ENCODE measurements around the gene TEX14. TPM values are rescaled to one million over a fixed set of nuclear protein-coding genes. Genes with fewer than 3 reads are reported as not detected.

Gene TEX14
- total and polyA plus RNA-seq, 10 of the 15 experiments (the other 5 are each of a cell fraction or from before 2014, with no cell fraction given): 0.15 to 1.3 (median 0.66) TPM

- ChIA-PET RAD21 (ENCODE audit: unreplicated experiment) (interaction anchor here (1.5 kb wide), 1 partner anchor 43 kb away, joined by 3 read pairs; no protein-coding TSS in a partner anchor), CTCF (interaction anchor here (2.6 kb wide), 1 partner anchor 42 kb away, joined by 12 read pairs; no protein-coding TSS in a partner anchor), POLR2A (no interaction called here), SMC1A (ENCODE audit: uncharacterized antibody, unreplicated experiment) (interaction anchor here (1.3 to 1.8 kb wide), 3 partner anchors 17 to 42 kb away, joined by 4 read pairs; no protein-coding TSS in a partner anchor)
- no TSS peak for BruUV-seq (replicated peaks)
- no peak overlapping the region for H2AFZ ChIP-seq (ENCODE audit: control insufficient read depth, low read depth, low read length)
- intact Hi-C loops (cut with micrococcal nuclease; ENCODE audit: unreplicated experiment): no loop called here
- no peak overlapping the region for H3K4me2 ChIP-seq (ENCODE audit: control insufficient read depth, insufficient read depth)
- ATAC-seq (no peak), FAIRE-seq (no peak), DNase-seq (ENCODE audit: low read depth, low spot score) (no peak)
- H3K4me1 ChIP-seq (ENCODE audit: control insufficient read depth, insufficient read depth, low read length): no peaks in the 10 kb centered on the region
- TF ChIP-seq MXI1 (IDR thresholded peaks at IDR 0.05; ENCODE audit: low read depth, low read length): no peak
- no peak for TF ChIP-seq KLF5 (IDR thresholded peaks at IDR 0.05; ENCODE audit: partially characterized antibody)
- no peak for TF ChIP-seq MEF2B (IDR thresholded peaks at IDR 0.05; ENCODE audit: partially characterized antibody, poor library complexity, severe bottlenecking)
- TF ChIP-seq ASH2L (IDR thresholded peaks at IDR 0.05; ENCODE audit: borderline replicate concordance, low read depth): no peak
- TF ChIP-seq NRF1 (conservative IDR thresholded peaks at IDR 0.05; ENCODE audit: low read depth, low read length): no peak
- in situ Hi-C loops (cut with MboI): no loop called here
- no peaks in the 10 kb centered on the region for H4K20me1 ChIP-seq (ENCODE audit: control insufficient read depth, insufficient read depth)
- H3K9ac ChIP-seq (ENCODE audit: control insufficient read depth, insufficient read depth, low read length): no peak overlapping the region
- peaks cover 4 to 6% of the 10 kb centered on the region in 2 experiments; a peak in 3 of 4 replicates for H3K27me3 ChIP-seq (replicated peaks in 1 of 2; ENCODE audit: control insufficient read depth in 2 of 2, insufficient read depth in 2 of 2, low read length in 1 of 2)
- no peaks in the 10 kb centered on the region for H3K36me3 ChIP-seq (ENCODE audit: control insufficient read depth in 2 of 2, insufficient read depth in 2 of 2, low read length in 1 of 2)
- H3K9me3 ChIP-seq (replicated peaks; ENCODE audit: control insufficient read depth, insufficient read depth, low read length): no peaks in the 10 kb centered on the region
- H3K79me2 ChIP-seq (ENCODE audit: control insufficient read depth, insufficient read depth, low read length): no peaks in the 10 kb centered on the region
- no peak overlapping the region for H3K4me3 ChIP-seq
- no peak overlapping the region for H3K27ac ChIP-seq (ENCODE audit: control insufficient read depth, insufficient read depth)
- whole genome bisulfite sequencing (ENCODE audit: insufficient coverage, insufficient replicate concordance, low lambda C conversion rate, missing lambda C conversion rate): 74% methylated on average over 2 of the region's 2 CpGs
Observed at GRCh38 chr17:58535431-58535830, 156.4 kb downstream of the TEX14 start.

GRCh38 chr17:58534901-58535421, 156.9 kb downstream of the TEX14 start:
- TF ChIP-seq IKZF2 (IDR thresholded peaks at IDR 0.05) (no peak), ZSCAN29 (IDR thresholded peaks at IDR 0.05) (no peak), SMARCA5 (IDR thresholded peaks at IDR 0.05) (no peak), SRF (IDR thresholded peaks at IDR 0.05; ENCODE audit: low read depth in 2 of 2, low read length in 2 of 2) (no peak), IRF5 (IDR thresholded peaks at IDR 0.05; ENCODE audit: borderline replicate concordance) (no peak)
- in situ Hi-C loops (cut with MboI) (no loop called here), intact Hi-C loops (cut with micrococcal nuclease; ENCODE audit: unreplicated experiment) (no loop called here)
- FAIRE-seq: no peak
- Histone ChIP-seq H3K9ac (ENCODE audit: control insufficient read depth, insufficient read depth, low read length) (no peak overlapping the region), H3K4me1 (ENCODE audit: control insufficient read depth, insufficient read depth, low read length) (no peaks in the 10 kb centered on the region), H3K27ac (ENCODE audit: control insufficient read depth, insufficient read depth) (no peak overlapping the region), H2AFZ (ENCODE audit: control insufficient read depth, low read depth, low read length) (no peak overlapping the region), H3K27me3 (replicated peaks in 1 of 2; ENCODE audit: control insufficient read depth in 2 of 2, insufficient read depth in 2 of 2, low read length in 1 of 2) (peaks cover 4 to 6% of the 10 kb centered on the region in 2 experiments; a peak in 3 of 4 replicates), H3K79me2 (ENCODE audit: control insufficient read depth, insufficient read depth, low read length) (no peaks in the 10 kb centered on the region), H3K4me2 (ENCODE audit: control insufficient read depth, insufficient read depth) (no peak overlapping the region), H3K9me3 (replicated peaks; ENCODE audit: control insufficient read depth, insufficient read depth, low read length) (no peaks in the 10 kb centered on the region), H3K36me3 (ENCODE audit: control insufficient read depth in 2 of 2, insufficient read depth in 2 of 2, low read length in 1 of 2) (no peaks in the 10 kb centered on the region), H3K4me3 (no peak overlapping the region), H4K20me1 (ENCODE audit: control insufficient read depth, insufficient read depth) (no peaks in the 10 kb centered on the region)
- RAD21 ChIA-PET (ENCODE audit: unreplicated experiment): no interaction called here
- no TSS peak for BruUV-seq (replicated peaks)
- no peak for ATAC-seq
- POLR2A ChIA-PET: no interaction called here
- SMC1A ChIA-PET (ENCODE audit: uncharacterized antibody, unreplicated experiment): interaction anchor here (1.6 to 1.8 kb wide), 2 partner anchors 17 to 43 kb away, joined by 4 read pairs; no protein-coding TSS in a partner anchor
- CTCF ChIA-PET: interaction anchor here (1.9 to 2.6 kb wide), 2 partner anchors 10 to 42 kb away, joined by 4 to 12 read pairs; a partner anchor contains a TSS
- DNase-seq (ENCODE audit: low read depth, low spot score): no peak
- 52% methylated on average over 4 of the region's 4 CpGs for WGBS (ENCODE audit: insufficient coverage, insufficient replicate concordance, low lambda C conversion rate, missing lambda C conversion rate)

Measured in GM12878 (cell line).